ENCODE results near the gene ULK4. TPM values are rescaled to one million over a fixed set of nuclear protein-coding genes. Genes with fewer than 3 reads are reported as not detected.
"Not testable (repeated sequence)": the region's sequence is repeated elsewhere in the genome, so short reads cannot be mapped to it uniquely, and the experiment has no call there.

ULK4 gene
- polyA plus RNA-seq, 10 donors: 1.2 to 3.7 (median 2.1) TPM

DNA sequence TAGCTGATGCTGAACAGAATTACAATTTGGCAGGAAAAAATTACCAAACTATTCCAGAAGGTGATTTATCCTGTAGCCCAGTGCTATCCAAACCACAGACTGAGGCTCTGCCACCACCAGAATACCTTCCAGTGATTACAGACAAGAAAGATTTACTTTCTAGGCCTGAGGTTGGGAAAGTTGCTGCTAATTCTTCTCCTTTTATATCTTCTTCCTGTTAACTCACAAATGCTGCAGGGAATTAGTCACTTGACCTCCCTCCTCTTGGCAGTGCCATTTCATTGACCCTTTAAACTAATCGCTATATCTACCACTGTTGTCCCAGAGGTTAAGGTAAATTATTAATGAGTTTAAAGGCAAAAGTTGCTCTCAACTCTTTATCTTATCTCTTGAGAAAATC lies 644.2 kb downstream of the ULK4 start:
- peak in 1 of 3 donors; percentile 7 for DNase-seq

DNA sequence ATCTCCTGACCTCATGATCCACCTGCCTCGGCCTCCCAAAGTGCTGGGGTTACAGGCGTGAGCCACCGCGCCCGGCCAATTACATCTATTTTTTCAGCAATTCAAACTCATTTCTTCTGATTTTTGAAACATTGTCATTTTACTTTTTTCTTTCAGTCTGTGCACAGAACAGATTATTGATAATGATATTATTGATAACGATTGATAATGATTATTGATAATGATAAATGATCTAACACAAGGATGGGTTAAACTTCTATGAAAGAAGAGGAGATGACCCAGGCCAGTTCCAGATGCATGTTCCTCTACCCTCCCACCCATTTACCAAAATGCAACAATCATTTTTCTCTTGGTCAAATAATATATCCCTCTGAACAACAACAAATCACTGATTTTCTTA lies 644.6 kb downstream of the ULK4 start:
- DNase-seq: no peak

DNA sequence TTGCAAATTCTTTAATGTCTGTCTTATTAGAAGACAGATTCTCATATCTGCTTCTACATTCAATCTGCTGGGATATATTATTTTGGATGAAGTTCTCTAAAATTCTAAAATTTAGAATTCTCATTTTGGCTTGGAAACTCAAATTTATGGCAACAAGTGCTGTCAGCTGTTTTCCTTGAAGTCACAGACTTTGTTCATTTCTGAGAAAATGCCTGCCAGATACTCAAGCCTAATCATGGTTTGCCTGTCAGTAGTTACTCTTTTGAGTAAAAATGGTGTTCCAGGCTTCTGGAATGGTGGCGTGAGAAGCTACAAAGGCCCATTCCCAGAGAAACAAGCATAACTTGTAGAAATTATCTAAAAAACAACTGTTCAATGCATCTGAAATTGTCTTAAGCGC lies 646.8 kb downstream of the ULK4 start:
- no peak for DNase-seq

DNA sequence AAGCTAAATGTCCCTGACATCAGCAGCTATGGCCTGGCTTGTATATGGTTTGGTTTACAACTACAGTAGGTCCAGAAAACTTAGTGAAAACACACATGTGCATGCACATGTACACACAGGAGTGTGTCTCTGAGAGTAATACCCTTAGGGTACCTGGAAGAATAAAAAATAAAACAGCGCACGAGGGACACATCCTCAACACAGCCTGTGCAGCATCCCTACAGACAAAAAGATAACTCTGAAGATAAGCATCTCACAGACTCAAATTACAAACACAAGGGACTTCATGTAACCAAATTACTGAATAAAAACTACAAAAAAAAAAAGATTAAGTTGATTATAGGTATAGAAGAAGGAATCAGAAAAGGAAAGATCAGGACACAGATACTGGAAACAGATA lies 653.8 kb downstream of the ULK4 start:
- DNase-seq: no peak

DNA sequence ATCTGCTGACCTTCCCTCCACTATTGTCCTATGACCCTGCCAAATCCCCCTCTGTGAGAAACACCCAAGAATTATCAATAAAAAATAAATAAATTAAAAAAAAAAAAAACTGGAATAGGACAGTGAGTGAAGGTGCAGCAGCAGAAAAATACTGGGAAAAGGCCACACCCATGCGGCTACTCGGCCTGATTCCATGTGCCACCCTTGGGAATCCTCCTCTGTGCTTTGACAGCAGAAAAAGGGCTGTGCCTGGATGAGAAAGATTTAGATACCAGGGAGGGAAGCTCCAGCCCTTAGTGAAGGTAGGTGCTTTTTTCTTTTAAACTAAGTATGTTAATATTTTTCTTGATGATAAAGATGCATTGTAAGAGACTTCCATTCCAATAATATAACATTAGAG lies 654.8 kb downstream of the ULK4 start:
- no peak for DNase-seq

DNA sequence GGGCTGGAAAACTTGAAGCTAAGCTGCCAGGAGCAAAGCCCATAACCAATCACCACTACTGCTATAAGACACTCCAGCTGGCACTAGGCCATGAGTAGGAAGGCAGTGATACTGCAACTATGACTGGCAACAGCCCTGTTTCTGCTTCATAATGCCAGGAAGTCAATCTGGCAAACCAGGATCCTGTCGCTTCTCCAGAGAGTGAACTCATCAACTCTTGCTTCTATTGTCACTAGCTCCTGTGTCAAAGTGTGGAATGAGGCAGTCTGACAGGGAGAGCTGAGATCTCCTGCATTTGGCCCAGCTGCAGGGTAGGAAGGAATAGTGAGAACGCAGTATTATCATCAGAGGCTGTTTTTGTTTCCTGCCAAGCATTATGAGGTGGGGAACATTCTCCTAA lies 657.3 kb downstream of the ULK4 start:
- DNase-seq: peak in 2 of 3 donors; percentile 11 to 39

DNA sequence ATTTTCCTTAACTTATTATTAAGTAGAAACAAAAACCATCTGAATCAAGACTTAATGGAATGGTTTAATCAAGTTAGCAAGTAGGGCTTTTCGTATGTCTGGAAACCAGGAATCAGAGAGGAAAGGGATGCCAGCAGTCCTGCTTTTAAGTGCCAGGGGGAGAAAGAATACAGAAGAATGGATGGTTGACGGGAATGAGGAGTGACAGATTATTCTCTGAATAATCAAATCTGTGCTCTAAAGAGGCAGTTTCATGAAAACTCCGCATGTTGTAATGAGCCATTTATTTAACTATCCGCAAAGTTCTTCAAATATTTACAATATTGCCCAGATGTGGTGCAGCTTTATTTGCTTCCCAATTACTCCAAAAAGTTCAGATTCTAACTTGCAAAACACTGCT lies 659.6 kb downstream of the ULK4 start:
- DNase-seq: no peak

DNA sequence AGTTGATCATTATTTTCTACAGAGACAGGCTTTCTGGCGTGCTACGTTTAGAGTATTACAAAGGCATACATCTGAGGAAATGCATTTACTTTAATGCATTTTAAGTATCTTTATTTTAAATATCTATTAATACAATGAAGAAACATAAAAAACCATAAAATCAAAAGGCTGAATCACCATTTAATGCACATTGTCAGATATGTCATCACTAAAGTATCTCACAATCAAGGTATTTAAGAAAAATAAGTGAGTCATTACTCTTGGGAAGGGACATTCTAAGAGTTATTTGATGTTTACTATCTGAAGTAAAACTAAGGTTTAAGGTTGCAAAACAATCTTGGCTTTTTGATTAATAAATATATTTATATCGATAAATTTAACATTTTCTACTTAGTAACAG lies 660.4 kb downstream of the ULK4 start:
- DNase-seq: no peak

DNA sequence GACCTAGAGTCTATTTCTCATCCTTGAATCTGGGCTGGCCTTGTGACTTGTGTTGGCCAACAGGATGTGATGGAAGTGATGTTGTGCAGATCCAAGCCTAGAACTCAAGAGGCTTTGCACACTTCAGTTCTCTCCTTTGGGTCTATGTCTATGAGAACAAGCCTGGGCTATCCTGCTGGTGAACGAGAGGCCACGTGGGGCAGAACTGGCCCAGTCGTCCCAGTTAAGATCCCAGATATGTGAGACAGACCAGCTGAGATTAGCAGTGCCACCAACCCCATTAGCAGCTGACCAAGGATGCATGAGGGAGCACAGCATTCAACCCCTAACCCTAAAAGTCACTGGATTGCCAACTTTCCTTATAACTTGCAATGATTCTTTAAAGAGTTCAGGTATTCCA lies 662.9 kb downstream of the ULK4 start:
- no peak for DNase-seq

DNA sequence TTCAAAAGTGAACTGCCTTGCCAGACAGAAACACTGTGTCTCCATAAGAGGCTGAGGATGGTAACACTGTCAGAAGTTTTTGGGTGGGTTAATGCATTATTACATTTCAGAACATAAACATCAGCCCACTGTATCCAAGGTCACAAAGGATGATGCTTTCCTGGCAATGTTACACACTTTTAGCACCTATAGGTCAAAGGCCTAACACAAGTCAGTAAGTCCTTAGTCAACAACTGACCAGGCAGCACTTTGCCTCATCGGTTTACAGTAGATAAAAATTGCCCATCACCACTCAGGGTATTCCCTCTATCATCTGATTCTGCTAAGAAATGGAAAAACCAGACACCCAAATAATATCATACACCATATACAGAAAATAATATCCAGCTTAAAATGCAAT lies 664.2 kb downstream of the ULK4 start:
- DNase-seq: no peak

DNA sequence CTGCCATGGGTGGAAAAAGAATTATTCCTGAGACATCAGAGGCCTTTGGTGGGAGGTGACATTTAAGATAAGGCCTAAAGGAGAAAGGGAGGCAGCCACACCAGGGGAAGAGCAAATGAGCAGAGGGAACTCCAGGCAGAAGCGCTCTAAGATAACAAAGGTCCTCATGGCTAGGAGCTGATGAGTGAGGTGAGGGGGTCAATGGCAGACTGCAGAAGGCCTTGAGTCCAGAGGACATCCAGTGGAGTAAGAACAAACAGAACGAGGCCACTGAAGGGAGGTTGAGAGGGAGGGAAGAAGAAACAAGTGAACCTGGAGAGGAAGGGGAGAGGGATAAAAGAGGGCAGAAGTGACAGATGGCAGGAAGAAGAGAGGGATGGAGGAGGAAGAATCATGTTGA lies 665.3 kb downstream of the ULK4 start:
- DNase-seq: no peak

DNA sequence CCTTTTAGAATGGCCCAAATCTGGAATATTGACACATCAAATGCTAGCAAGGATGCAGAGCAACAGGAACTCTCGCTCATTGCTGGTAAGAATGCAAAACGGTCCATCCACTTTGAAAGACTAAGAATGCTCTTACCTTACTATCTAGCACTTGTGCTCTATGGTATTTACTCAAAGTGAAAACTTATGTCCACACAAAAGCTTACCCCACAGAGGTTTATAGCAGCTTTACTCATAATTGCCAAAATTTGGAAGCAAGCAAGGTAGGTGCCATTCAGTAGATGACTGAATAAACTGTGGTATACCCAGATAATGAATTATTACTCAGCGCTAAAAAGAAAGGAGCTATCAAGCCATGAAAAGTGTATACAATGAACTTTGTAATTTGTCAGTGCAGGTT lies 666.2 kb downstream of the ULK4 start:
- DNase-seq: no peak

DNA sequence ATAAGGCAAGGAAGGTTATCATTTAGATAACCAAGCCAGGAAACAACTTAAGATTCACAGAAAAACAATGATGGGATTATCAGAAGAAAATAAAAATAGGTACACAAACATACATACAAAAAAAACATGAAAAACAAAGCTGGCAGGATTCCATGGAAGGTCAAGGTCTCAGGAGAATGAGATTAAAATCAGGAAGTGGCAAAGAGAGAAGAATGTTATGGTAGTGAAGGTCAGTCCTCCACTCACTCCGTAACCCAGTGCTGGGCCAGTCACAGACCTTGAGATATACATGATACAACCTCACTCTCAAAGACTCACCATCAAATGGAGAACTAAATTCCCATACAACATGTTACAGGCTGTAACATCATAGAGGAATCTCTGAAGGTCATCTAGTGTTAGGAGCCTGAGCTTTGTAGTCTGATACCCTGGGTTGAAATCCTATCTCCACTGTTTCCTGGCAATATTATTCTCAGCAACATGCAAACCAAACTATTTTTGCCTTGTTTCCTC lies 668.7 kb downstream of the ULK4 start:
- DNase-seq: no peak

DNA sequence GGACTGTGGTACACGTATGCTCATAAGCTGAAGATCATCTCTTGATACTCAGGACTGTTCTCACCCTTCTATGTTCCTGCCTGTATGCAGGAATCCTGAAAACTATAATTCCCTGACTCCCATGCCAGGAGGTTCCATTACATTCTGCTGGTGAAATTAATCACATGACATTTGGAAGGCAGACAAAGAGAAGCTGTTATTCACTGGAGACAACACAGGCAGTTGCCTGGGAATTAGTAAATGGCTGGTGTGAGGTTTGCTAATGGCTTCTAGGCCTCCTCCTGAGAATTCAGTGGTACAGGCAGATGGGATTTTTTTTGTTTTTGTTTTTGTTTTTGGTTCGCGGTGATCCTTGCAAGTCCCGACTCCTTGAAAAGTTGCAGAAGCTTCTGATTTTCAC lies 671.2 kb downstream of the ULK4 start:
- DNase-seq: no peak

DNA sequence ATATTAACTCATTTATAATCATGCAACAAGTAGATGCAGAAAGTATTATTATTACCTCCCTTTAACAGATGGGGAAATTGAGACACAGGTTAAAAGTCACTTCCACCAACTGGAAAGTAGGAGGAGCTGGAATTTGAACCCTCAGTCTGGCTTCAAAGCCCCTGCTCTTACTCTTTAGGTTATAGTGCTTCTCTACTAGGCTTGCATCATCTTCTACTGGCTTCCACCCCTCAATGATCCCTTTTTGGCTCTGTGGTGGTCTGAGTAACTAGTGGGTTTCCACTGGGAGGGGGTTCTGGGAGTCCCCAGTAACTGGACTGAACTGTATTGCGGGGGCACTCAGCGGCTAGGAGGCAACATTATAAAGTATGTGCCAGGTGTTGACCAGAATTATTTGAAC lies 671.6 kb downstream of the ULK4 start:
- DNase-seq: no peak

DNA sequence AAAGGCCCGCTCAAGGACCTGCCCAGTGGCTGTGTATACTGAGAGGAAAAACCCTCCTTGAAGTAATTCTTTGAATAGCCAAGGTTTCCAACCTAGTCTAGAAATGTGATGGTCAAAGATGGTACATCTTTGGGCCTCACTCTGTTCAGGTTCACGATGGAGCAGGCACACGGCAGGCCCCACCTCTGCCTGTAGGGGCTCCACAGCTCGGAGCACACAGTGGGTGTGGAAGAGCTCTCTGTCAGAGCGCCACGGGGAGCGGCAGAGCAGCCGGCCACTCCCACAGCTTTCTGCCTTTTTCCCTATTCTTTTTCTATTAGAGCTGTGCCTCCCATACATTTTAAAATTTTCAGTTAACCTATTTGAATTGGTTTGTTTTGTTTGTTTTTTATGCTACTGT lies 673.1 kb downstream of the ULK4 start:
- no peak for DNase-seq

DNA sequence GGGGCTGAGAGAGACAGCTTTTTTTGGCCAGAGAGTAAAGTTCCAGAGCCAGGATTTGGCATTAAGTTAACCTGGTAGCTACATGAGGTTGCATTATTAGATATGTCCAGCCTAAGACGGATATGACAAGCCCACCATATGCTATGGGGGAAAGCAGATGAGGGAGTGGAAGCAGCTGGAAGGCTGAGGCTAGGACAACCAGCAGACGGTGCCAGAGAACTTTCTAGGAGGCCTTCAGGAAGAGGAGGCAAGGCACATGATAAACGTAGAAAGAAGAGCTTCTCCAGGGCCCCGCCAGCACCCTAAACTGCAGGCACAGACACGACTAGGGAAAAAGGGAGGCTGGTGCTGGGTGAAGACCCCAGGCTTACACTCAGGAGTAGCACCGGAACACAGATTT lies 675.6 kb downstream of the ULK4 start:
- no peak for DNase-seq

DNA sequence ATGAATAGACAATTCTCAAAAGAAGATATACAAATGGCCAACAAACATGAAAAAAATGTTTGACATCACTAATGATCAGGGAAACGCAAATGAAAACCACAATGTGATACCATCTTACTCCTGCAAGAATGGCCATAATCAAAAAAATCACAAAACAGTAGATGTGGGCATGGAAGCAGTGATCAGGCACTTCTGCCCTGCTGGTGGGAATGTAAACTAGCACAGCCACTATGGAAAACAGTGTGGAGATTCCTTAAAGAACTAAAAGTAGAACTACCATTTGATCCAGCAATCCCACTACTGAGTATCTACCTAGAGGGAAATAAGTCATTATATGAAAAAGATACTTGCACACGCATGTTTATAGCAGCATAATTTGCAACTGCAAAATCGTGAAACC lies 677.0 kb downstream of the ULK4 start:
- DNase-seq: not testable (repeated sequence)

DNA sequence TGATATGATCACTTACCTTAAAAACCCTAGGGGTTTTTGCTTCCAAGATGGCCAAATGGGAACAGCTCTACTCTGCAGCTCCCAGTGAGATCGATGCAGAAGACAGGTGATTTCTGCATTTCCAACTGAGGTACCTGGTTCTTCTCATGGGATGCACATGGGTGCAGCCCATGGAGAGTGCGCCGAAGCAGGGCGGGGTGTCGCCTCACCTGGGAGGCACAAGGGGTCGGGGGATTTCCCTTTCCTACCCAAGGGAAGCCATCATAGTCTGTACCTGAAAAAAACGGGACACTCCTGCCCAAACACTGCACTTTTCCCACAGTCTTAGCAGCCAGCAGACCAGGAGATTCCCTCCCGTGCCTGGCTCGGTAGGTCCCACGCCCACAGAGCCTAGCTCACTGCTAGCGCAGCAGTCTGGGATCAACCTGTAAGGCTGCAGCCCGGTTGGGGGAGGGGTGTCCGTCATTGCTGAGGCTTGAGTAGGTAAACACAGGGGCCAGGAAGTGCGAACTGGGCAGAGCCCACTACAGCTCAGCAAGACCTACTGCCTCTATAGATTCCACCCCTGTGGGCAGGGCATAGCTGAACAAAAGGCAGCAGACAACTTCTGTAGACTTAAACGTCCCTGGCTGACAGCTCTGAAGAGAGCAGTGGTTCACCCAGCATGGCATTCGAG lies 684.0 kb downstream of the ULK4 start:
- no peak for DNase-seq

DNA sequence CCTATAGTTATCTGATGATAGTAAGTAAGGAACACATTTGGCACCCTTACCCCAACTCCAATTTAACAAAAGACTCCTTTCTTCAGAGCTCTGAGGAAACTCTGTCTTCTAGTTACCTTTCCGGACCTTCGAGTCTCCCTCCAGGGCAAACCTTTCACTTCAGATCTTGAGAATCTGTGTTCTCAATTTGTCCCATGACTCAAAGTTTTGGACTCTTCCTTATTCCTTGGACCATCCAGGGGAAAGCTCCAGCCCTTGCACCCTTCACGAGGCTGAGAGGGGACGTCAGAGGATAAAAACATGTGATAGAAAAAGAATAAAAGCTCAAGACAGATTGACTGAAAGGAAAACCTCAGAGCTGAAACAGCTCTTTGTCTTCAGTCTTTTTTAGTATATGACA lies 685.7 kb downstream of the ULK4 start:
- DNase-seq: no peak

DNA sequence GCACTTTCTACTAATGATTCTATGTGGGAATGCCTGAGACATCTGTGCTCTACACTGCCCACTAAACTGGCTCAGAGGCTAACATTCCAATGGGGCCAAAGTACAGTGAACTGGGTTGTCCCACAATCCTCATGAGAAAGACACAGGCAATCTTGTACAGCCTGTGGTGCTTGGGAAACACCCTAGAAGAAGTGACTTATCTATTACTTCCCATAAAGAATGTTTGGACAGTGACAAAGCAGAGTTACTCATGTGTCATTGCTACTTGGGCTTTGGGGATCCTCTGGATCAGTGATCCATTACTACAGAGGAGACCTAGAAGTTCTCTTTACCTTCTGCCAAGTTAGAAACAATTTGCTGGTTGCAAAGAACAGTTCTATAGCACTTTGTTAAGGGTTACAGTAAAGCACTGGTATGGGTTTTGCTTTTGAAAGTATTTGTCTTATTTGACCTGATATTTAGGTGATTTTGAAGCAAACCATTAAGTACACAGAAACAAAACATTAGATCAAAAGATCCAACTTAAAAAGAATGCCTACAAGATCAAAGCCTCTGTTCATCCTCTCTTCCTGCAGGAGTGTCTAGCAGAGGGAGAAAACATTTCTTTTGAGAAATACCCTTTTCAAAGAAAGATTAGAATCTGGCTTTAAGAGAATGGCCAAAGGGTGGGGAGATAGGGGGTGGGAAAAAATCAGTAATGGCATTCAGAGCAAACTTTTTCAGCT lies 686.8 kb downstream of the ULK4 start:
- DNase-seq: peak in 1 of 3 donors; percentile 18

DNA sequence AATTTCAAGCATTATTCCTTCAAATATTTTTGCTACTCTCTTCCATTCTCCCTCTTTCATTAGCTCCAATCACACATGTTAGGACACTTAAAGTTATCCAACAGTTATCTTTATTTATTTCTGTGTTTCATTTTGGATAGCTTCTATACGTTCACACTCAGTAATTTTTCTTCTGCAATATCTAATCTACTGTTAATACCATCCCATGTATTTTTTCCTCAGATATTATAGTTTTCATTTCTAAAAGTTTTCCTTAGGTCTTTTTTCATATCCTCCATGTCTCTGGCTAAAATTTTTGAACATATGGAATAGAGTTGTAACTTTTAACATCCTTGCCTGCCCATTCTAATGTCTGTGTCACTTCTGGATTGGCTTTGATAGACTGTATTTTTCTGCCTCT lies 689.2 kb downstream of the ULK4 start:
- DNase-seq: no peak

DNA sequence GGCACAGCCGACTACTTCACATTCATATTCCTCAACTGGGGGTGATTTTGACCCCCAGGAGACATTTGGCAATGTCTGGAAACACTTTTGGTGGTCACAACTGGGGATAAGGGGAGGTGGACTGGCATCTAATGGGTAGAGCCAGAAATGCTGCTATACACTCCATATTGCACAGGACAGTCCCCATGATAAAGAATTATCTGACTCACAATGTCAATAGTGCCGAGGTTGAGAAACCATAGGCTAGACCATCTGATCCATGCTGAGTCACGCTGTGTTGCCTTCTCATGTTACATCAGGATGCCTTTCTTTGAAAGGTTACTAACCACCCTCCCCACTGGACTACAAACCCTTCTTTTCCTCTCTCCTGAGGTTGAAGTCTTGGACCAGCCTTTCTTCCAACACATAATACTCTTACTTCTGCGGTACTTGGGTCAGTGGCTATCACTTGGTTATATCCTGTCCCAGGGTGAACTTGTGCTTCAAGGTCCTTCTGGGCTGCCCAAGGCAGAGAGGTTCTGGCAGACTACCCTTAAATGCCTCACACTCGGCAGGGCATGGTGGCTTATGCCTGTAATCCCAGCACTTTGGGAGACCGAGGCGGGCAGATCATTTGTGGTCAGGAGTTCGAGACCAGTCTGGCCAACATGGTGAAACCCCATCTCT lies 693.8 kb downstream of the ULK4 start:
- peak in 1 of 3 donors; percentile 88 for DNase-seq
